Nucleus accumbens (tissue), 56 donors: ENCODE results near the gene TSPAN18.

Experiments
- DNase-seq, 56 donors: peaks; one replicate each; lab custom pipeline; 2025; lab: John Stamatoyannopoulos, UW

TSPAN18 gene

DNA sequence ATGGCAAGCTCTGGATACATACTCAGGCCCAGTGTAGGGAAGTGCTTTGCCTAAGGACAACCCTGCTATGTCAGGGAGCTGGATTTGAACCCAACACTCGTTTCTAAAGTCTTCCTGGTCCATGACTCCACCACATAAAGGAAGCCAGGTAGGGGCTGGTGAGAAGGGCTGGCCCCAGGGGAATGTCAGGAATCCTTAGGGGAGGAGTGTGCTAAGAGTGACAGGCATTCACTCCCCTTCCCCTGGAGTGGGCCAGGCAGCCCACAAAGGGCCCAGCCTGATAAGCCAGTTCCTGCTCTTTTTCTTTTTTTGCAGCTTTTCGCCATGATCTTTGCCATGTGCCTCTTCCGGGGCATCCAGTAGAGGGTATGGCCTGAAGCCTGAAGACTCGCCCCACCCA, 202.1 kb downstream of the TSPAN18 start:
- DNase-seq = no peak

GRCh38 chr11:44930588-44931302, 204.0 kb downstream of the TSPAN18 start:
- DNase-seq = no peak

DNA sequence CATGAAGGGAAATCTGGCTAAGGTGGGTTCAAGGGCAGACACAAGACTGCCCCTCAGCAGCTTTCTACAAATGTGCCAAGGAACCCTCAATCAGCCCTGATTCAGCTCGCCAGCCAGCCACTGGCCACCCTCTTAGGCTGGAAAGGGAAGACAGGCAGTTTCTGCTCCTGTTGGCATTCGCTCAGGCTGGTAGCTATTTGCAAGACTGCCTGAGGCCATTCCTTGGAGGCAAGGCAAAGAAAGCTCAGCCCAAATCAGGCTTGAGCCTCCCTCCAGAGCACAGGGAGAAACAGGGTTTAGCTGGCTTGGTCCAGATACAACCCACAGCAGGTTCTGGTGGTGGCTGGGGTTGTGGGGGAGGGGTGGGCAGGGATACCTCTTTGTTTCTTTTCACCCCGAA, 204.7 kb downstream of the TSPAN18 start:
- no peak for DNase-seq

DNA sequence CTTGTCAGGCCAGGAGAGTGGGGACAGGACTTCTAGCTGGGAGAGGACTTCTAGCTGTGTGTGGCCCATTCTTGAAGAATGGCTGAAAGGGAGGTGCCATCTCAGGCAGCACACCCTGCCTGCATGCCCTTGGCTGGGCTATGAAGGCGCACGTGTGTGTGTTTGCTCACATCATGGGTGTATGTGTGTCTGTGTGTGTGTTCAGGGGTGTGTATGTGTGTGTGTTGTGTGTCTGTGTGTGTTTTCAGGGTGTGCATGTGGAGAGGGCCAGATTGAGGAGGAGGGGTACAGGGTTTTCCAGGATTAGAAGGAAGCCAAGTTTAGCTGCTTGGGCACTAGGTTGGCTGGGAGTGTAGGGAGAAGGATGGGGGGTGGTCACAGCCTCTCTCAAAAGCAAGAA, 207.3 kb downstream of the TSPAN18 start:
- DNase-seq = no peak

DNA sequence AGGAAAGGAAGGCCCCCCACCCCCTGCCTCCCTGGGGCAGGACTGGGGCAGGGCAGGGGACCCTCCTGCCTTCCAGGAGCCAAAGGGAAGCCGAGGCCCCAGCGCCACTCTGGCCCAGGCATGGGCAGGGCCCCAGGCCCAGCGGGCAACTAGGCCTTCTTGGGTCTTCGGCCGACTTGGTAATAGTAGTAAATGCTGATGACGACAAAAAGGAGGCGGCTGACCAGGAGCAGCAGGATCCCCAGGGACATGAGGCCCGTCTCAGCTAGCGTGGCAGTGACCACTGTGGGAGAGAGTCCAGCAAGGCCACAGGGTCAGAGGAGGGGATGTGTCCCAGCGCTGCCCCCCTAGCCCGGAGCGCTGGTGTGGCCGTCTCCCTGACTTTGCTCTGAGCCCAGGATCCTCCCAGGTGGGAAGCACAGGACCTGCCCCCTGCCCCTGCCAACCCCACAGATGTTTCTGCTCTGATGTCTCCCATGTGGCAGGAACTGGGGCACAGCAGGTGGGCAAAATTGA, 208.0 kb downstream of the TSPAN18 start:
- no peak for DNase-seq

DNA sequence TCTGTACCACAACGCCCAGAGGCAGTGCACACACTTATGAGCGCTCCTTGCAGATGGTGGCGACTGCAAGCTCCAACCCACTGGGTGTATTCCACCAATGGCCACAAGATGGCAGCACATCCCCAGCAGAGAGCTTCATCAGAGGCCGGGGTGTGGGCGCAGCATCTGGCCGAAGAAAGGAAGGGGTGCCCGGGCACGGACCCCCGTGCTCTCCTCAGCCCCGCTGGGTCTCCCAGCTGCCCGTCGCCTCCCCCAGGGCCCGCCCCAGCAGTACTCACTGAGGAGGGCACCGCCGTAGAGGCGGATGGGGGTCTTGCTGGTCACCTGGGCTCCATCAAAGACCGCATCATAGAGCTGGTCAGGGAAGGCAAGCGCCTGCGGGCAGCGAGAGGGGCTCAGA, 209.8 kb downstream of the TSPAN18 start:
- DNase-seq = peak in 53 of 56 donors; percentile 27 to 94 (median 72)

GRCh38 chr11:44936951-44937543, 210.3 kb downstream of the TSPAN18 start:
- no peak for DNase-seq

- no peak for DNase-seq
Observed at GRCh38 chr11:44938066-44938691, 211.4 kb downstream of the TSPAN18 start.

- DNase-seq = no peak
Observed at GRCh38 chr11:44939673-44940395, 213.1 kb downstream of the TSPAN18 start.

DNA sequence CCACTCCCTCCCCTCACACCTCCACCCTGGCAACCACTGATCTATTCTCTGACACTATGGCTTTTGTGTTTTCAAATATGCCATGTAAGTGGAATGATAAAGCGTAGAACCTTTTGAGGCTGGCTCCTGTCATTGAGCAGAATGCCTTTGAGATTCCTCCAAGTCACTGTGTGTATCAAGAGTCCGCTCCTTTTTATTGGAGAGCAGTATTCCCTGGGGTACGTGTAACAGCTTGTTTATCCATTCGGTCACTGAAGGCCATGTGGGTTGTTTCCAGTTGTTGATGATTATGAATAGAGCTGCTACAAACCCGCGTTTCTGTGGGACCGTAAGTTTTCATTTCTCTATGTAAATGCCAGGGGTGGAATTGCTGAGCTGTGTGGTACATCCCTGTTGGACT, 213.6 kb downstream of the TSPAN18 start:
- no peak for DNase-seq

- no peak for DNase-seq
Observed at GRCh38 chr11:44940835-44941234, 214.1 kb downstream of the TSPAN18 start.

DNA sequence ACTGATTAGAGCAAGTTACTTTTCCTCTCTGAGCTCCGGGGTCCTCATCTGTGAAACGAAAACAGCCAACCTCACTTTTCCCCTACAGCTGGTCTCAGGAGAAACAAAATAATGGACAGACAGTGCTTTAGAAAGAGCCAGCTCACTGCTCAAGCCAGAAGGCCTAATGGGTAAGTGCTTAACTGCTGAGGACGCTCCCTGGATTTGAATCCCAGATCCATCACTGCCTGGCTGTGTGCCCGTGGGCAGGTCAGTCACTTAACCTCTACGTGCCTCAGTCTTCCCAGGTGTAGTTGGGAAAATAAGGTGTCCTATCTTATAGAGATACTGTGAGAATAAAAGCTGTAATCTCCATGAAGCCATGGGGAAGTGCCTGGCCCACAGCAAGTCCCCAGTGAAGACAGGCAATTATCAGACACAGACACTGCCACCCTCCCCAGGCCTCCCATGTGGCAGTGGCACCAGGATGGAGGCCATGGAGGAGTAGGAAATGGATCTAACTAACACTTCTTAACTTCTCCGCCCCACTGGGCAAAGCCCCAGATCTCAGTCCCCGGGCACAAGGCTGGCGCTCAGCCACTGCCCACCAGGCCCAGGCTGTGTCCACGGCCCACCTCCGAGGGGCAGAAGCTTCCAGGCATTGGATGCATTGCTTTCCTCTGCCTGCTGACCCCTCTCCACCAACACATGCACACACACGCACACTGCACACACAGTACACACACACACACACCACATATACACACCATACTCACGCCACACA, 214.7 kb downstream of the TSPAN18 start:
- no peak for DNase-seq

DNA sequence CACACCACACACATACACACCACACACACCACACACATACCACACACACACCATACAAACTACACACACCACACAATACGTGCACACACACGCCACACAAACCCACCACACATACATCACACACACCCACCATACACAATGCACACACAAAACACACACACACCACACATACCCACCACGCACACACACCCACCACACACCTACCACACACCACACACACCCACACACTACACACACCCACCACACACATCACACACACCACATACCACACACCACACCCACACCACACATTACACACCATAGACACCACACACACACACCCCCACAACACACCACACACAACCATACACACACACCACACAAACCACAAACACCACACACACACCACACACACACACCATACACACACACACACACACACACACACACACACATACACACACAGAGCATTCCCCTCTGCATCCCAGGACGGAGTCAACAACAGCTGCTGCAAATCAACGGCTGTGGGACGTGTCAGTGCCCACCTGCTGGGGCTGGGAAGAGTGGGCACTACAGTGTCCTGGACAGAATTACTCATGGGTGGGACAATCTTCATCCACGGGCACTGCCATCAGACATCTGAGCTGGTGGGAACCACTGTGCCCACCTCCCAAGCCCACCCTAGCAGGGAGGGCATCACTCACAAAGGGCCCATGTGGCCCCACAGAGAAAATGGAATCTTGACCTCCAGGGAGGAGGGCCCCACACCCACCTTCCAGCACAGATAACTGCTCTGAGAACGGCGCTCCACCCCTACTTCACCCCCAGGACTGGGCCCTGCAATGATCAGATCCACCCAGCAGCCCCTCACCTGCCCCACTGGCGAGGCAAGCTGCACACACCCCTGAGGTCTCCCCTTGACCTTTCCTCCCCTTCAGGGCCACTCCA, 215.5 kb downstream of the TSPAN18 start:
- DNase-seq = no peak

- peak in 1 of 56 donors; percentile 11 for DNase-seq
Observed at GRCh38 chr11:44943118-44943517, 216.4 kb downstream of the TSPAN18 start.

DNA sequence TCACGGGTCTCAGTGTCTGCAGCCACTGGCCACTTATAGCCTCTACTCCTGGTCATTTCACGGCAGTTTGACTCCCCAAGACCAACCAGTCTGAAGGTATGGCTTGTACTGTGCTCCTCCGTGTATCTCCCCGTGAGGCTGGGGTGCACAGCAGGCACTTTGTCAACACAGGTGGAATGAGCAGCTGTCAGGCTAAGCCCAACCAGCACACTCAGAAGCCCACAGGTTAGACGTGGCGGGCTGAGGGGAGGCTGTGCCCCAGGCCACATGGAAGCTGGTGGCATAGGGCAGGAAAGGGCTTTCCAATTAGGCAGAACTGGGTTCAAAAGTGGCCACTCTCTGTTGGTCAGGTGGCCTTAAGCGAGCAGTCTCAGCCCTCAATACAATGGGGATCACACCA, 216.9 kb downstream of the TSPAN18 start:
- DNase-seq = no peak

GRCh38 chr11:44944181-44944852, 217.6 kb downstream of the TSPAN18 start:
- DNase-seq = no peak

- no peak for DNase-seq
Observed at GRCh38 chr11:44944853-44945235, 218.1 kb downstream of the TSPAN18 start.

GRCh38 chr11:44945666-44946065, 218.9 kb downstream of the TSPAN18 start:
- DNase-seq = no peak

DNA sequence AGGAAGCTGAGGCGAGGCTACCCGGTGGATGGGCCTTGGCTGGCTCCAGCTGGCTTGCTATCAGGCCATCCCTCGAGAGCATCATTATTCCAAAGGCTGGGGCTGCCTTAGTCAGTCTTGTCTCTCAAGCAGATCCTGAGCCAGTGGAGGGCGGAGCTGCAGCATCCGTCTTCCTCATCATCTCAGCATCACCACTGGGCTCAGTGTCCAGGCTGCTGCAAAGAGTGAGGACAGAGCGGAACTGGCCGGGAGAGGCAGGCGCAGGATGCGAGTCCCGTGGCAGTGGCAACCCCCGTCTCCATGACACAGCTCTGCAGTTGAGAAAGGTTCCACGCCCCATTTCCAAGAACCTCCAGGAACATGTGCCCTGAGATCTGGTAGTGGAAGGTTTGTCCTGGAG, 219.5 kb downstream of the TSPAN18 start:
- no peak for DNase-seq
